LoVo (cell line): ENCODE results near the gene SORCS2.

Experiments
- DNase-seq: peaks from one replicate; pipeline ENCODE4 v3.0.0-alpha.2; 2016; ENCODE audit warnings: low spot score

Gene SORCS2

DNA sequence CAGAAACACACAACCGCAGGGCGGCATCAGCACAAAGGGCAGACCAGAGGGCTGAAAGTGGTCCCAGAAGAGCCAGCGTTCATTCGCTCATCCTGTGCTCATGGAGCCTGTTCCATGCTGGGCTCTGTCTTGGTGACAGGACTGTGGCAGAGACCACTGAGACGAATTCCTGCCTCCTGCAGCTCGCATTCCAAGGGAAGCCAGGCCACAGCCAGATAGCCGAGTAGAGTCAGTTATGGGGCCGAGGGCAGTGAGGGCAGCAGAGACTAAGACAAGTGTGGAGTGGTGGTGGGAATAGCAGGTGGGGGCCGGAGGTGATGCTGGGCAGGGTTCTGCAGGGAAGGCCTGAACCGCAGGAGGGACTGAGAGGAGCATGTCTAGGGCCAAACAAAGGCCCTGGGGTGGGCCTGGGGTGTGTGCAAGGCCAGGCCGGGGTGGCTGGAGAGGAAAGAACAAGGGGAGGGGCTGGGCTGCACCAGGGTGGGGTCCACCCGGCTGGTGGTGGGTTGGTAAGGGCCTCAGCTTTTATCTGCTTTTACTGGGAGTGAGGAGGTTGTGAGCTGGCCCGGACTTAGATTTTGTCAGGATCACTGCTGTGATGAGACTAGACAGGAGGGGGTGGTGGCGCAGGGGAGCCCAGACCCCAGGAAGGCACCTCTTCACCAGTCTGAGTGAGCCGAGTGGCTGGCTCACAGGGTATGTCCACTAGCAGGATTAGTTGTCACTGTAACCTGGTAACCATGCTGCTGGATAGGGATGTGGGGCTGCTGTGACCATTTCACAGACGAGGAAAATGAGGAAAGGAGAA, 236.1 kb downstream of the SORCS2 start:
- DNase-seq, result no peak

GRCh38 chr4:7429069-7429416, 236.7 kb downstream of the SORCS2 start:
- no peak for DNase-seq

DNA sequence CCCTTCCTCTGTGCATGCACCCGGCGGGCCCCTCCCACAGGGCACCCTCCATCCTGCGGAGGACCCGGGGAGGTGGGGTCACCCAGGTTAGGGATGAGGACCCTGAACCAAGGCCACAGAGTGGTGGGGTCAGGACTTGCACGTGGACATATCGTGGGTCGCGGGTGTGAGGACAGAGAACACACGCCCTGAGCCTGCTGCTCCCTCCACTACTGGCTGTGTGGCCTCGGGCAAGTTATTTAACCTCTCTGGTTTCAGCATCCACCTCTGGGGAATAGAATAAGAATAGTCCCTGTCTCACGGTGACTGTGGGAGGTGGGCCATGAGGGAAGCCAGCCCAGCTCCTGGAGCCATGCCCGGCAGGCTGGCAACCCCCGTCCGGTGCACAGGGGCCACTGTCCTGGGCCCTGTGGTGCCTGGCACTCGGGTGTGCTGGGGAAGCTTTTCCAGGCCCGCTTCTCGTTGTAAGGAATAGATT, 237.3 kb downstream of the SORCS2 start:
- no peak for DNase-seq

DNA sequence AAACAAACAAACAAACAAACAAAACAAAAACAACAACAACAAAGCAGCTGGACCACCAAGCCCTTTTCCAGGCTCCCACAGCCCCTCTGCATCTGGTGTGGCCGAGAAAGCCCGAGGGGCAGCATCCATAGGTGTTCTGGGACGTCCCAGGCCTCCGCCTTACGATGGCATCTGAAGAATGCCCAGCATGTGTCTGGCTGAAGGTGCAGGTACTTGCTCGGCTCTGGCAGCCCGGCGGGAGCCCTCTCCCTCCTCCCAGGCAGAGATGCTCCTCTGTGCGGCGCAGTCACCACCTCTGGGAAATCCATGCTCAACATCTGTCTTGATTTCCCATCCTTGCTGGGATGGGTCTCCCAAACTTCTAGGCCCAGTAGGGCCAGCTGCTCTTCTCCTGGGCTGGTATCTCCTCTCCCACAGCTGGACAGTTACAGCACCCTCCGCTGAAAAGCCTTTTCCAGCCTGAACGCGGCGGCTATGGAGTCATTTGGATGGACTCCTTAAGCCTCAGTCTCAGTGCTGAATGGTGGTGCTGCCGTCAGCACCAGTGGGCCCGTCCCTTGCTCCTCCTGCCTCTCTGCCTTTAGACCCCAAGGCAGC, 238.1 kb downstream of the SORCS2 start:
- DNase-seq, result peak; percentile 58

- DNase-seq, result no peak
Measured at GRCh38 chr4:7430965-7431695, 238.8 kb downstream of the SORCS2 start.

DNA sequence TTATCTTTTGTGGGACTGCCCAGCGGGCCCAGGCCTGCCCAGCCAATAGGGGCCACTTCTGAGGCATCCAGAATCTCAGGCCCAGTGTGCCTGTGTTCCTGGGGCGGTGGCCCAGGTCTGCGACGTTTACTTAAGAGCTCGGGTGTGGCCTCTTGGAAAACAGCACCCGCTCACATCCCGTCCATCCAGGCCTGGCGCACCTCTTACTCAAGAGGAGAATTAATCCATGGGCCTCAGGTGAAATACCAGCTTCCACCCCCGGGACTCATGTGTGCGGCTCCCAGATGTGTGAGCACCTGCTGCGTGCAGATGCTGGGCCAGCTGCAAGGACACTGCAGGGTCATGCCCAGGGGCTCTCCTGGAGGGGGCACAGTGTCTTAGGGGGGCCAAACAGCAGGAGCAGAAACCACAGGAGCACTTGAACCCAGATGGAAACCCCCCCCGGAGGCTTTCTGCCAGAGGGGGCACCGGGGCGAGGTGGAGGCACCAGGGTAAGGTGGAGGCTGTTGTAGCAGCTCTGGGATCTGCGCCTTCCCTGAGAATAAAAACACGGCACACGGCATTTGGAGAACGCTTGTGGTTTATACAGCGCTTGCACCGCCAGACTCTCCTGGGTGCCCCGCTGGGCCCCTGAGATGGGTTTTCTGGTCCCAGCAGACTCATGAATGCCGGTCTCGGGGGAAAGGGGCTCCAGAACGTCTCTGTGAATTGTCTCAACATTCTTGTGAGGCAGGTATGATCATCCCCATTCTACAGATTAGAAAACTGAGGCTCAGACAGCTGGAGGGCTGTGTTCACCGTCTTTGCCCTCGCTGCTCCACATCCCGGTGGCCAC, 239.6 kb downstream of the SORCS2 start:
- no peak for DNase-seq

DNA sequence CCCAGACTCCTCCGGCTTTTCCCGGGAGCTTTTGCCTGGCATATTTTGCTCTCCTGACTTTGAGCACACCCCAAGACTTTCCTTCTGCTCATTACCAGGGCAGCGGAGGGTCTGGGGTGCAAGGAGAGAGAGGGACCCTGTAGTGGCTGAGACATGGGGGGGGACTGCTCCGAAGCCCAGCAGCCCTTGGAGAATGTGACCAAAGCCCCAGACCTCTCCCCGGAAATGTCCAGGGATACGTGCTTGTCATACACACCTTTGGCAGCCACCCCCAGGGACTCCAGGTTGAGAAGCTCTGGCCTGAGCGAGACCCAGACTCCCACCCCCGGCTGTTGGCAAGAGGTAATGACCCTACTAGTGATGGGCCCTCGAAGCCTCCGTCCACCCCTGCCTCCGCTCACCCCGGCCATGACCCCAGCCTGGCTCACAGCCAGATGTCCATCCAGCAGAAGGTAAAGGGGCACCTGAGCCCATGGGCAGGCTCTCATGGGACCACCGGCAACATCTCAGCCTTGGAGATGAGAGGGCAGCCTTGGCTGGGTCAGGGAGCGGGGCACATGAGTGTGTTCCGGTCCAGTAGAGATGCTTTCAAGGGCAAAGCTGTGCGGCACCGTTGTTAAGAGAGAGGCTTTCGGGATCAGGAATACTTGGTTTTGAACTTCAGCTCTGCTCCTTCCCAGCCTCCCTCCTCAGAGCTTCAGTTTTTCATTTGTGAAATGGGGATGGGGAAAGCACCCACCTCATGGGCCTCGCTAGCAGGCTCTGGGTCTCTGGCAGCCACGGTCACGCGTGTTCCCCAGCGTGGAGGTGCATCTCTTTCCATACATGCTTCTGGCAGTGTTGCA, 240.4 kb downstream of the SORCS2 start:
- DNase-seq, result no peak

- no peak for DNase-seq
Measured at GRCh38 chr4:7433376-7434140, 241.2 kb downstream of the SORCS2 start.

GRCh38 chr4:7434141-7434765, 241.9 kb downstream of the SORCS2 start:
- DNase-seq, result no peak

- peak; percentile 66 for DNase-seq
Measured at GRCh38 chr4:7434766-7435150, 242.4 kb downstream of the SORCS2 start, which contains the start of gene PSAPL1. Gene PSAPL1, minus strand, starts transcription at chr4:7434930. Its CDS starts 51 bp downstream, at chr4:7434879.

GRCh38 chr4:7435471-7436061, 243.2 kb downstream of the SORCS2 start:
- DNase-seq, result no peak

GRCh38 chr4:7436256-7436655, 243.9 kb downstream of the SORCS2 start:
- no peak for DNase-seq

- no peak for DNase-seq
Measured at GRCh38 chr4:7439699-7440098, 247.4 kb downstream of the SORCS2 start.

GRCh38 chr4:7441201-7441600, 248.9 kb downstream of the SORCS2 start:
- DNase-seq, result no peak

DNA sequence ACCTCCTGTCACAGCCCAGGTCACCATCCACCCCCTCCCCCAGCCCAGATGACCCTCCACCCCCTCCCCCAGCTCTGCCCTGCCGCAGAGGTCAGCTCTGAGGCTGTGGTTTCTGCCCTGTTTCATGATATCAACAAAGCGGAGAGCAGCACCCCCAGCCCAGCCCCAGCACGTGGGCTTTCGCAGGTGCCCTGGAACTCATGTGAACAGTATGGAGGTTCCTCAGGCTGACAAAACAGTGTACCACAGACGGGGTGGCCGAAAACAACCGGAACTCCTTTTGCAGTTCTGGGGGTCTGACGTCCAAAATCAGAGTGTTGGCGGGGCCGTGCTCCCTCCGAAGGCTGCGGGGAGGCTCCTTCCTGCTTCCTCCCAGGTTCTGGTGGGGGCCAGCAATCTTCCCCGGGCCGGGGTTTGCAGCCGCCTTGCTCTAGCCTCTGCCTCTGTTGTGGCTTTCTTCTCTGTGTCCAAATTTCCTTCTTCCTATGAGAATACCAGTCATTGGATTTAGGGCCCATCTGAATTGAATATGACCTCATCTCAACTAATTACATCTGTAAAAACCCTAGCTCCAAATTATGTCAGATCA, 250.3 kb downstream of the SORCS2 start:
- DNase-seq, result no peak

DNA sequence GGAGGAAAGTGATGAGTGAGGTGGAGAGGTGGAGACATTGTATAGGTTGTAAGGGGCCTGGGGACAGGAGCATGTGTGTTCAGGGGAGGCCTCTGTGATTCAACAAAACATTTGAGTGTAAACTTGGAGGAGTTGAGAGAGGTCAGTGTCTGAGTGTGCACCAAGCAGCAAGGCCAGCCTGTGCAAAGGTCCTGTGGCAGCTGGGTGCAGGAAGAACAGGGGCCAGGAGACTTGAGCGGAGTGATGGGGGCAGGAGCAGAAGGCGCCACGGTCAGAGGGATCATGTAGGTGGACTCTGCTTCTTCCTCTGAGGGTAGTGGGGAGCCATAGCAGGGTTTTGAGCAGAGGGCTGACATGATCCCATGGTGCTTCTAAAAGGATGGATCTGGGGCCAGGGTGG, 252.0 kb downstream of the SORCS2 start:
- no peak for DNase-seq

- DNase-seq, result no peak
Measured at GRCh38 chr4:7444731-7445130, 252.4 kb downstream of the SORCS2 start.

DNA sequence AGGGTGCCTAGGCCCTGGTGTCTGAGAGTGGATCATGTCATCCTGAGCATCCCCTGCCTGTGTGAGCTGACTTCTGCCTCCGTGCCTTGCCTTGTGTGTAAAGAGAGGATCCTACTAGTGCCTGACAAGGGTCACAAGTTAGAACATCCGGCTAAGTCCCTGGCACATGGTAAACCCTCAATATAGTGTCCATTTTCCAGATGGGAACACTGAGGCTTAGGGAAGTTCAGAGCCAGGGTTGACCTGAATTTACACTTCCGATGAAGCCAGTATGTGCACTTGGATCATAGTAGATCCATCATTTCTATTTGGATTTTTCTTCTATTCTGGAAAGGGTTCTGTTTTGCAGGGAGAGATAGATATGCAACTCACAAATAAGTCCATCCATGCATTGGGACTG, 254.9 kb downstream of the SORCS2 start:
- no peak for DNase-seq

DNA sequence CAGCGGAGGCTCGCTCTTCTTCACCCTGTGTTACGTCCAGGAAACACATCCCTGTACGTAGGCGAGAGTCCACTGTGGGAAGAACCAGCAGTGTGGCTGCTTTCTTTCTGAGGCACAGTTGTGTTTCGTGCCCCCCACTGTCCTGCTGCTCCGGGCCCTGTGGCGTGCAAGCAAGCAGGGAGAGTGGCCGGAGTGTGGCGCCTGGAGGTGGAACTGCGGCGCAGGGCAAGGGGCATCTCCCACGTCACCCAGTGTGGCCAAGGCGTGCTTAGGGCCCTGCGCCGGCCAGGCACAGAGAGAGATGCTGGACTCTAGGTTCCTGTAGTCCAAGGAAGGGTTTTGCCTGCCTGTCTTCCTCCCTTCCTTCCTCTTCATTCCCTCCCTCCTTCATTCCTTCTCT, 255.7 kb downstream of the SORCS2 start:
- no peak for DNase-seq
